PC-3 (cell line): Measurements from ENCODE around the gene C20orf96. TPM values are rescaled to one million over a fixed set of nuclear protein-coding genes. Genes with fewer than 3 reads are reported as not detected.
"Not testable (repeated sequence)": the region's sequence is repeated elsewhere in the genome, so short reads cannot be mapped to it uniquely, and the experiment has no call there.

Experiments
- ATAC-seq: fragments of 200-7000 bp; cut with Tn5 transposase; 2 replicates; pipeline ENCODE4 v1.9.1; 2020; ENCODE audit warnings: mild to moderate bottlenecking, moderate library complexity
- BruUV-seq: library from RNA; stranded (reverse); fragments of 400-500 nt; replicated peaks from 2 replicates; lab custom pipeline; 2021; lab: Mats Ljungman, UMichigan
- CTCF ChIA-PET: fragments of 300-600 bp; sonication (Branson Sonifier 250); formaldehyde crosslinking; loops from one replicate; lab custom pipeline; 2022; ENCODE audit warnings: antibody characterized with exemption; lab: Charles Lee
- POLR2A ChIA-PET: fragments of 300-600 bp; sonication (Branson Sonifier 250); formaldehyde crosslinking; loops from one replicate; lab custom pipeline; 2022; ENCODE audit warnings: antibody characterized with exemption; ENCODE audit not compliant: unreplicated experiment; lab: Charles Lee
- DNase-seq: peaks from one replicate; pipeline ENCODE4 v3.0.0-alpha.2; 2015
- H2AFZ ChIP-seq: fragments of 300-600 bp; sonication (generic); 2 replicates; pipeline ENCODE4 v1.6.0; 2016; ENCODE audit warnings: antibody characterized with exemption, low read length
- H3F3A ChIP-seq: fragments of 300-600 bp; sonication (generic); one replicate; pipeline ENCODE4 v1.6.0; 2017; ENCODE audit warnings: antibody characterized with exemption, low read length, control low read depth, mild to moderate bottlenecking; ENCODE audit not compliant: unreplicated experiment
- H3K27ac ChIP-seq: fragments of 300-600 bp; sonication (generic); 2 replicates; pipeline ENCODE4 v1.5.1; 2016; ENCODE audit warnings: mild to moderate bottlenecking, low read length
- H3K27me3 ChIP-seq: fragments of 300-600 bp; sonication (generic); 2 replicates; pipeline ENCODE4 v1.6.1; 2016; ENCODE audit warnings: low read length, mixed read lengths
- H3K36me3 ChIP-seq: fragments of 300-600 bp; sonication (generic); 2 replicates; pipeline ENCODE4 v1.6.1; 2016; ENCODE audit warnings: low read depth, mixed run types, low read length, mixed read lengths
- H3K4me1 ChIP-seq: fragments of 300-600 bp; sonication (generic); 2 replicates; pipeline ENCODE4 v1.5.1; 2016; ENCODE audit warnings: low read length; ENCODE audit not compliant: insufficient read depth
- H3K4me2 ChIP-seq: fragments of 300-600 bp; sonication (generic); 2 replicates; pipeline ENCODE4 v1.6.0; 2016; ENCODE audit warnings: low read length
- H3K4me3 ChIP-seq: fragments of 300-600 bp; sonication (generic); 2 replicates; pipeline ENCODE4 v1.5.1; 2016; ENCODE audit warnings: mild to moderate bottlenecking, low read length, mixed read lengths
- H3K79me2 ChIP-seq: fragments of 300-600 bp; sonication (generic); 2 replicates; pipeline ENCODE4 v1.6.1; 2017; ENCODE audit warnings: low read length, mixed read lengths
- H3K9ac ChIP-seq: fragments of 300-600 bp; sonication (generic); 2 replicates; pipeline ENCODE4 v1.6.0; 2016; ENCODE audit warnings: mild to moderate bottlenecking, low read length
- H3K9me2 ChIP-seq: fragments of 300-600 bp; sonication (generic); replicated peaks from 2 replicates; pipeline ENCODE4 v1.6.1; 2016; ENCODE audit warnings: mixed run types, low read length, mixed read lengths
- H3K9me3 ChIP-seq: fragments of 300-600 bp; sonication (generic); 2 replicates; pipeline ENCODE4 v1.6.1; 2016; ENCODE audit warnings: low read length, mixed read lengths
- H4K20me1 ChIP-seq: fragments of 300-600 bp; sonication (generic); 2 replicates; pipeline ENCODE4 v1.6.1; 2016; ENCODE audit warnings: low read length, mixed read lengths
- CTCF ChIP-seq: fragments of 300-600 bp; sonication (generic); conservative IDR thresholded peaks from 2 replicates; pipeline ENCODE4 v1.5.1; 2017; ENCODE audit warnings: antibody characterized with exemption, low read depth, mild to moderate bottlenecking, low read length
- EZH2 ChIP-seq: fragments of 300-600 bp; sonication (generic); IDR thresholded peaks from one replicate; pipeline ENCODE4 v1.6.1; 2017; ENCODE audit warnings: antibody characterized with exemption, mild to moderate bottlenecking, low read length; ENCODE audit not compliant: unreplicated experiment
- EZH2phosphoT487 ChIP-seq: fragments of 300-600 bp; sonication (generic); IDR thresholded peaks from 2 replicates; pipeline ENCODE4 v1.6.1; 2018; ENCODE audit warnings: mild to moderate bottlenecking, antibody characterized with exemption, low read length, borderline replicate concordance
- intact Hi-C: fragments of 100-400 bp; cut with micrococcal nuclease; formaldehyde crosslinking; loops from 2 replicates; pipeline ENCODE4 v1.9.0; 2023
- total RNA-seq: library from RNA; depleted of rRNA; stranded (reverse); fragments of >200 nt; gene quantifications from 2 replicates; pipeline ENCODE4 v1.2.3, GENCODE V29; 2014; rRNA removed

Gene C20orf96
- total RNA-seq, 1 experiment from 2014 or later = 3.4 TPM

GRCh38 chr20:226958-227357 is 63.6 kb downstream of the C20orf96 start, which contains the start of gene DEFB129:
DEFB129 (plus strand) TSS chr20:227258; CDS start chr20:227289, 31 bp downstream.
- no peaks in the 10 kb centered on the region for H3K36me3 ChIP-seq
- no peak for TF ChIP-seq EZH2phosphoT487
- no peak for TF ChIP-seq EZH2
- TF ChIP-seq CTCF = no peak
- no peaks in the 10 kb centered on the region for H3K4me1 ChIP-seq
- no peak within 1 kb of the TSS for H3K27ac ChIP-seq
- H3K27me3 ChIP-seq = peaks cover 41% of the 10 kb centered on the region
- no peaks in the 10 kb centered on the region for H3K79me2 ChIP-seq
- H3K9me3 ChIP-seq = no peaks in the 10 kb centered on the region
- no peak within 1 kb of the TSS for H3K9ac ChIP-seq
- no peak within 1 kb of the TSS for H3K4me2 ChIP-seq
- no peak within 1 kb of the TSS for H3K4me3 ChIP-seq
- H2AFZ ChIP-seq = no peak within 1 kb of the TSS
- no TSS peak for BruUV-seq
- ChIA-PET POLR2A (interaction anchor here (0.6 kb wide), 1 partner anchor 72 kb away, joined by 44 read pairs; no protein-coding TSS in a partner anchor), CTCF (no interaction called here)
- no peaks in the 10 kb centered on the region for H4K20me1 ChIP-seq
- intact Hi-C loops = no loop called here
- no peak for DNase-seq
- ATAC-seq = no peak
- no peaks in the 10 kb centered on the region for H3K9me2 ChIP-seq
- no peaks in the 10 kb centered on the region for H3F3A ChIP-seq

GRCh38 chr20:225879-226278 is 64.7 kb downstream of the C20orf96 start:
- POLR2A ChIA-PET, CTCF ChIA-PET, H3K9me2 ChIP-seq, H2AFZ ChIP-seq, H3F3A ChIP-seq, H3K9ac ChIP-seq, H3K4me2 ChIP-seq, H3K27ac ChIP-seq, BruUV-seq, DNase-seq, H3K79me2 ChIP-seq, H3K36me3 ChIP-seq, intact Hi-C loops, H3K4me3 ChIP-seq, ATAC-seq, H3K4me1 ChIP-seq, H3K9me3 ChIP-seq, H4K20me1 ChIP-seq: not testable (repeated sequence)
- H3K27me3 ChIP-seq = peaks cover 44% of the 10 kb centered on the region

GRCh38 chr20:221258-221830 is 69.2 kb downstream of the C20orf96 start:
- no peak overlapping the region for H2AFZ ChIP-seq
- no peaks in the 10 kb centered on the region for H3K4me1 ChIP-seq
- POLR2A ChIA-PET = no interaction called here

More at GRCh38 chr20:221258-221830, 69.2 kb downstream of the C20orf96 start:
- Histone ChIP-seq H3K36me3 (no peaks in the 10 kb centered on the region), H3K9me3 (no peaks in the 10 kb centered on the region), H4K20me1 (no peaks in the 10 kb centered on the region), H3K4me2 (no peak overlapping the region), H3K27ac (no peak overlapping the region), H3K9me2 (no peaks in the 10 kb centered on the region), H3K4me3 (no peak overlapping the region), H3K27me3 (peaks cover 34% of the 10 kb centered on the region), H3K9ac (no peak overlapping the region), H3F3A (no peaks in the 10 kb centered on the region), H3K79me2 (no peaks in the 10 kb centered on the region)
- CTCF ChIA-PET = no interaction called here
- ATAC-seq = no peak
- TF ChIP-seq EZH2phosphoT487 = no peak
- TF ChIP-seq EZH2 = no peak
- no peak for TF ChIP-seq CTCF
- BruUV-seq = no TSS peak
- intact Hi-C loops = no loop called here
- no peak for DNase-seq

Other genes with a start within 250 kb of the C20orf96 start
- not detected in 2 replicates for gene DEFB125, start 203.1 kb downstream of the C20orf96 start, total RNA-seq
- gene DEFB126, start 148.2 kb downstream of the C20orf96 start, total RNA-seq = not detected in 2 replicates
- not detected in 2 replicates for gene DEFB127, start 133.3 kb downstream of the C20orf96 start, total RNA-seq
- gene DEFB128, start 101.0 kb downstream of the C20orf96 start, total RNA-seq = not detected in 2 replicates
- gene DEFB129, start 63.5 kb downstream of the C20orf96 start, total RNA-seq = not detected in 2 replicates
- not detected in 2 replicates for gene DEFB132, start 33.0 kb downstream of the C20orf96 start, total RNA-seq
- 18.5 and 21.5 TPM in 2 replicates for gene ZCCHC3, start 6.8 kb upstream of the C20orf96 start, total RNA-seq
- gene SOX12, start 34.8 kb upstream of the C20orf96 start, total RNA-seq = 13.8 and 18.7 TPM in 2 replicates
- 50.7 and 55.7 TPM in 2 replicates for gene NRSN2, start 56.4 kb upstream of the C20orf96 start, total RNA-seq
- 160 and 193 TPM in 2 replicates for gene TRIB3, start 90.0 kb upstream of the C20orf96 start, total RNA-seq
- gene RBCK1, start 117.5 kb upstream of the C20orf96 start, total RNA-seq = 115 and 137 TPM in 2 replicates
- 24.2 and 26.3 TPM in 2 replicates for gene TBC1D20, start 171.8 kb upstream of the C20orf96 start, total RNA-seq